NCI-H82 (cell line): ENCODE results near the gene CTNNA3.

ENCODE experiments used
- DNase-seq: peaks from one replicate; lab custom pipeline; 2025; lab: John Stamatoyannopoulos, UW

Gene CTNNA3

GRCh38 chr10:66550351-66550750 is 1145.6 kb downstream of the CTNNA3 start:
- peak; percentile 0 for DNase-seq

DNA sequence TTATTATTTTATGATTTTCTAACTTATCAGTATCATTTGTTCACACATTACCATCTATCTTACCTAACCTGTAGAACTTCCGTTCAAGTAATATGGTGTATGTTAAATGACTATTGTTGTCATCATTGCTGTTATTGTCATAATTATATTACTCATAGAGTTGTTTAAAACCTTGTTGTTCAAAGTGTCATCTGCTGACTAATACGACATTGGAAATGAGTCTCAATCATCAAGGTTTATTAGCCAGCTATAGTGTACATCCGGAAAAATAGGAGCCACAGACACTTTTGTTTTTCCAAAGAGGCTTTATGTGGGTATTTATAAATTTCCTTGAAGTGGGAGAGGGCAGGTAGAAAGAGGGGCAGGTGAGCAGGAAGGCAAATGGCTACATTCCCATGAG is 1157.1 kb downstream of the CTNNA3 start:
- DNase-seq, result no peak

GRCh38 chr10:66538371-66538770 is 1157.6 kb downstream of the CTNNA3 start:
- no peak for DNase-seq

DNA sequence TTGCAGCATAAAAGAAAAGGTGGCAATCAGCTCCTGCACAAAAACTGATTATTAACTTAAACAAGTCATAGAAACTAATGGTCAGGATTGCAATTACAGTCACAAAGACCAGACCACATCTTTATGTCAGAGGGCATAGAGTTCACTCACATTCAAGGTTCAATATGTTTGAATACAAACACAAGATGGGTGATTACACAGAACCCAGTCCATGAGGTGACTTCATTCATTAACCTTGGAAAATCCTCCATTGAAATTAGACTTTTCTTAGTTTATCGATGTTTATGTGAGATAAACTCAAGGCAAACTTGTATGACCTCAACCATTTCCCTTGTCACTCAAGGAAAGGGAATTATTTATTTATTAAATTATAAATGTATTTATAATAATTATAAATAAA is 1158.8 kb downstream of the CTNNA3 start:
- DNase-seq, result no peak

- DNase-seq, result no peak
These were observed 1160.6 kb downstream of the CTNNA3 start for GRCh38 chr10:66535439-66535838.

DNA sequence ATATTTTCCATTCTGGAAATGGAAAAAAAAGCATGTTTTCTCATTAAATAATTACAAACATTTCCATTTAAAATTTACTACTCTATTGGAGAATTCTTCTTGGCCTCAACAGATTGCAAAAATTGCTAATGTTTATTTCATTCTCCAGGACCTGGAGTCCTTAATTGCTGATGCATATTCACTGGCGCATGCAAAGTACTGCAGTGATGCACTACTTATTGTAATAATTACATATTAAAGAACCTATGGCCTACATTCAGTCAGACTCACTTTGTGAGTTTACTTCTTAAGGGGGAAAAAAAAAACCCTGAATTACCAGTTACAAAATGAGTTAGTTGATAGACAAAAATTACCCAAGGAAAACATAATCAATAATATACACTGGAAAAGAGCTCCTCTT is 1161.1 kb downstream of the CTNNA3 start:
- DNase-seq, result no peak

DNA sequence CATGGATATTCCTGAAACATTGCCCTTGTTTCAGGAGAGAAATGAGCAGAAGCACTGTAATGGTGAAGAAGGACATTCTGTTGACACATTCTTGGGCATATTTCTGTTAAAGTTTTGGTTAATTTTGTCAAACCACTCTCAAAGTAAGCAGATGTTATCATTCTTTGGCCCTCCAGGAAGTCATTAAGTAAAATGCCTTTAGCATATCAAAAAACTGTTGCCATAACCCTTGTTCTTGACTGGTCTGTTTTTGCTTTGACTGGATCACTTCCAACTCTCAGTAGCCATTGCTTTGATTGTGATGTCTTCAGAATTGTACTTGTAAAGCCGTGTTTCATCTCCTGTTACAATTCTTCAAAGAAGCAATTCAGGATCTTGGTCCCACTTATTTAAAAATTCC is 1174.5 kb downstream of the CTNNA3 start:
- no peak for DNase-seq

DNA sequence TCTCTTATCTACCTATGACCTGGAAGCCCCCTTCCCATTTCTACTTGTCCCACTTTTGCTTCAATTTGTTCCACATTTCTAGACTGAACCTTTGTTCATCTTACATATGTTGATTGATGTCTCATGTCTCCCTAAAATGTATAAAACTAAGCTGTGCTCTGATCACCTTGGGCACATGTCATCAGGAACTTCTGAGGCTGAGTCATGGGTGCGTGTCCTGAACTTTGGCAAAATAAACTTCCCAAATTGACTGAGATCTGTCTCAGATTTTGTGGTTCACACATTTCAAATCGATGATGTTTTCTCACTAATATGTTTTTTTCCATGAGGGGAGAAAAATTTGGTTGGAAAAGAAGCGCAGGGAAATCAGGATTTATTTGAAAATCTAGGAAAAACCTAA is 1176.4 kb downstream of the CTNNA3 start:
- DNase-seq, result no peak

GRCh38 chr10:66514666-66515065 is 1181.3 kb downstream of the CTNNA3 start:
- no peak for DNase-seq

DNA sequence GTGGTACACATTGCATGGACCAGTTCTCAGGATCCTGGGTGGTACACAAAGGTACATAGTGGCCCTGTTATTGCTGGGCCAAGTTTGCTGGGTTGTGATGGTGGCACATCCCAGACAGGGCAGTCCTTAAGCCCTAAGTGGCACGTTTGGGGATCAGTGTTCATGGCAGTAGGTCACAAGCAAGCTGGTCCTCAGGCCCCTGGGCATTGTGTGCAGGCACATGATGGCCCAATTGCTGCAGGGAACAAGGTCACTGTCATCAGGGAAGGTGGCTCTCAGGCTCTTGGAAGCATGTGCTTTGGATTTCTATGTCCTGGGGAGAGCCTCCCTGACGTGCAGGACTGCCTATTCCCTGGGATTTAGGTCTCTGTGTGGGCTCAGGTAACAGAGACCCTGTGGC is 1182.5 kb downstream of the CTNNA3 start:
- DNase-seq, result no peak

DNA sequence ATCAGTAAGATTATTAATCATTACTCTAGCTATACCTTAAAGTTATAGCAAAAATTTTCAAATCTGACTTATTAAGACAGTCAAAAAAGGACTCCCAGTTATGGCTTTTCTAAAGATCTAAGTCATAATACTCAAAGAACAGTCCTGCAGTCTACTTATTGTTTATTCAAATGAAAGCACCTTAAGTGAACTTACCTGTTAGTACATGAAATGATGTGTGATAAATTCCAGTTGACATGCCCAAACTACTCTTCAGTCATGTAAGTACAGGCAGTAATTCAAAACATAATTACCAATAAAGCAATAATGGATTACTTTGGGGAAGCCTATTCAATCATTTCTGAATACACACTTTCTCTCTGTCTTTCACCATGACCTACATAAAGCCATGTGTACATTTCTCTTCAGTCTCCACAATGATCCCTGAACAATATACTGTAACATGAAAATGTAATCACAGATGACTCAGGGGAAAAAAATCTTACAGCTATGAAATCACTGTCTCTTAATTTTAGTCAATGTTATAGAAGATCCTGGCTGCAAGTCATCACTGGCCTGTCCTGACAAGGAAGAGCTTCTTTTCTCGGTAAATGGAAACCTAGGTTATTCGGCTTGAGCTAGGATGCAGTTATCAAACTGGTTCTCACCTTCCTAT is 1190.9 kb downstream of the CTNNA3 start:
- DNase-seq, result no peak

- no peak for DNase-seq
These were observed 1194.6 kb downstream of the CTNNA3 start for GRCh38 chr10:66501356-66501755.

- DNase-seq, result no peak
These were observed 1212.0 kb downstream of the CTNNA3 start for GRCh38 chr10:66483966-66484365.

- peak; percentile 62 for DNase-seq
These were observed 1223.8 kb downstream of the CTNNA3 start for GRCh38 chr10:66472156-66472555.

DNA sequence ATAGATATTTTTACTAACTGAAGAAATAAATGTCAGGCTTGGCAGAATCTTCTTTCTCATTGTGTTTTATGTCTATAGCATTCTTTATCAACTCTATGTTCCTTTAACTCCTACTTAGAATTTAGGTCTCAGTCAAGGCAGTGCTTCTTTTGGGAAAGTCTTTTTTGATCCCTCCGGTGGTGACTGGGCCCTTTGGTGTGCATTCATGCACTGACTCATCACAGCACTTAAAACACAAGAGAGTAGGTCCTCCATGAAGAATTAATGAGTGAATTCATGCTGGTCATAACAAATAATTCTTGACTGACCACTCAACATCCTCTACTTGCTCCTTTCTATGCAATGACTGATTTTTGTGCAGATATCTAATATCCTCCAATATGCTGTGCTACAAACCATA is 1229.0 kb downstream of the CTNNA3 start:
- DNase-seq, result no peak

- no peak for DNase-seq
These were observed 1229.4 kb downstream of the CTNNA3 start for GRCh38 chr10:66466622-66467021.

- DNase-seq, result no peak
These were observed 1232.4 kb downstream of the CTNNA3 start for GRCh38 chr10:66463611-66464010.

DNA sequence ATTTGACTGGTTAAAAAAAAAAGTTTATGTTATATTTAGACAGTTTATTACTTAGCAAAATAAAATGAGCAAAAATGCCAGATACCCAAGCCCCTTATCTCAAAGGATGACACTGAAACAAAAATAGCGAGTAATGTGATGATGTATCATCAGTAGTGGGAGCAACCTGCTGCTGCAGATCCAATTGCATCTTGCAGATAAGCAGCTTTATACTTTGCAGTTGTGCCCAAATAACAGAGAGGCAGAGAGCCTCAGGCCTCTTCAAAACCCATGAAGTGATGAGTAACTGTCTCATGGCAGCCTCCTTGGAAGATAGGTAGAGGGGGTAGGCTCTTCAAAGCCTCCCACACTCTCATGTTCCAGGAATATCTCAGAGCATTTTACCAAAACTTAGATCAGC is 1238.4 kb downstream of the CTNNA3 start:
- DNase-seq, result no peak

DNA sequence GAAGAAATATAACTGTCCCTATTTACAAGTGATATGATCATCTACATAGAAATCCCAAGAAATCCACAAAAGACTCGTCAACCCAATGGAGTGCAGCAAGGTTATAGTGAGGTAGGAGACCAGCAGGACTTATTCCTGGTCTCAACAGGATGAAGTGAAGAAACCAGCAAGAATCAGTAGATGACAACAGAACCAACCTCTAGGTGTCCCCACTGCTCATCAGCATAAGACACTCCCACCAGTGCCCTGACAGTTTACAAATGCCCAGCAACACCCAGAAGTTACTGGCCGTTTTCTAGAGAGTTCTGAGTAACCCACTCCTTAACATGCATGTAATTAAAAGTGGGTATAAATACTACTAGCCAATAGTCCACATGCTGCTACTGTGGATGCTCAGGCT is 1240.7 kb downstream of the CTNNA3 start:
- peak; percentile 8 for DNase-seq

- DNase-seq, result no peak
These were observed 1255.4 kb downstream of the CTNNA3 start for GRCh38 chr10:66440568-66440967.

- DNase-seq, result no peak
These were observed 1281.1 kb downstream of the CTNNA3 start for GRCh38 chr10:66414943-66415342.

- no peak for DNase-seq
These were observed 1290.4 kb downstream of the CTNNA3 start for GRCh38 chr10:66405566-66405965.

DNA sequence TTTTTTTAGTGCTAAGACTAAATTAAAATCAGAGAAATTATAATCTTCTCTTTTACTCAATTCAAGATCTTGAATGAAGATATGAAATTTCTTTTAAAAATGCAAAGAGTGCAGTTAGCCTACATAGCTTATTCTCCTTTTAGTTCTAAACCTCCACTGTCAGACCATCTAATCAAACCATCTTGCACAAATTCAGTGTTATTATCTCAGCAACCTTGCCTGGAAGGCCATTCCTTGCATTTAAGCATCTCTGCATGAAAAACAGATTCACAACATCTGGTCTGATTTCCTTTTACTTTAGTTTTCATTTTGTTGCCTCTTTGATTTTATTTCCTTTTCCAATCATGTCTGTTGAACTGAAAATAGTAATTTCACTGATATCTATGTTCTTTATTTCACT is 1297.3 kb downstream of the CTNNA3 start:
- DNase-seq, result no peak

GRCh38 chr10:66394342-66395063 is 1301.5 kb downstream of the CTNNA3 start:
- DNase-seq, result no peak
